Activated CD8-positive, alpha-beta memory T cell treated with anti-CD3 and anti-CD28 coated beads, Interleukin-2, amount 10 ng/mL, durations not matched to agents 7 days and 5 days (primary cell): Measurements from ENCODE around the gene HSD17B14. TPM values are rescaled to one million over a fixed set of nuclear protein-coding genes. Genes with fewer than 3 reads are reported as not detected.

Experiments used
- ATAC-seq: fragments of 150-1000 bp; cut with Tn5 transposase; one replicate; pipeline ENCODE4 v1.10.0; 2021; ENCODE audit warnings: moderate library complexity
- CTCF ChIA-PET: fragments of 350-600 bp; sonication (Branson Sonifier 250); formaldehyde crosslinking; loops from one replicate; lab custom pipeline; 2021; ENCODE audit warnings: antibody characterized with exemption; lab: Charles Lee
- DNase-seq: peaks from one replicate; pipeline ENCODE4 v3.0.0-alpha.2; 2020
- H3K27ac Mint-ChIP-seq: one replicate; pipeline ENCODE4 v1.8.0; 2021; ENCODE audit warnings: mild to moderate bottlenecking, mixed read lengths
- H3K27me3 Mint-ChIP-seq: one replicate; pipeline ENCODE4 v1.8.0; 2021; ENCODE audit warnings: mixed read lengths
- H3K36me3 Mint-ChIP-seq: one replicate; pipeline ENCODE4 v1.8.0; 2021; ENCODE audit warnings: mild to moderate bottlenecking, mixed read lengths
- H3K4me1 Mint-ChIP-seq: one replicate; pipeline ENCODE4 v1.8.0; 2021; ENCODE audit warnings: mixed read lengths
- H3K4me3 Mint-ChIP-seq: one replicate; pipeline ENCODE4 v1.8.0; 2021; ENCODE audit warnings: mild to moderate bottlenecking, moderate library complexity, mixed read lengths
- H3K9me3 Mint-ChIP-seq: one replicate; pipeline ENCODE4 v1.8.0; 2022; ENCODE audit warnings: low read depth, mixed read lengths
- total RNA-seq, 2 experiments: library from RNA; stranded (reverse); gene quantifications; one replicate each; pipeline ENCODE4 v1.2.3, GENCODE V29; 2021

Gene HSD17B14
- total RNA-seq, 2 experiments from 2014 or later, result 0.38 to 0.59 TPM

- CTCF ChIA-PET, result interaction anchor here (1.0 to 2.1 kb wide), 3 partner anchors 13 to 26 kb away, joined by 3 to 8 read pairs (median 7); no protein-coding TSS in a partner anchor
- Mint-ChIP-seq H3K4me3 (no peak overlapping the region), H3K27ac (no peak overlapping the region), H3K4me1 (peaks cover 13% of the 10 kb centered on the region), H3K9me3 (no peaks in the 10 kb centered on the region), H3K36me3 (no peaks in the 10 kb centered on the region), H3K27me3 (no peaks in the 10 kb centered on the region)
- no peak for DNase-seq
- no peak for ATAC-seq
These were observed 21.4 kb downstream of the HSD17B14 start for GRCh38 chr19:48814895-48815294.

GRCh38 chr19:48813123-48813913, 23.0 kb downstream of the HSD17B14 start:
- H3K27ac Mint-ChIP-seq, result no peak overlapping the region
- H3K4me3 Mint-ChIP-seq, result no peak overlapping the region
- CTCF ChIA-PET, result interaction anchor here (1.0 to 9.0 kb wide), 4 partner anchors 19 to 138 kb away, joined by 3 to 92 read pairs (median 14); no protein-coding TSS in a partner anchor
- no peaks in the 10 kb centered on the region for H3K36me3 Mint-ChIP-seq
- no peaks in the 10 kb centered on the region for H3K27me3 Mint-ChIP-seq
- no peaks in the 10 kb centered on the region for H3K9me3 Mint-ChIP-seq
- no peak for DNase-seq
- ATAC-seq, result no peak
- H3K4me1 Mint-ChIP-seq, result peaks cover 24% of the 10 kb centered on the region

- CTCF ChIA-PET, result interaction anchor here (1.0 to 9.0 kb wide), 4 partner anchors 18 to 137 kb away, joined by 3 to 92 read pairs (median 24); partner anchors contain the start of gene HSD17B14
- Mint-ChIP-seq H3K9me3 (no peaks in the 10 kb centered on the region), H3K4me1 (peaks cover 27% of the 10 kb centered on the region), H3K4me3 (peak overlapping the region; percentile 71), H3K27ac (peak overlapping the region; percentile 74), H3K36me3 (no peaks in the 10 kb centered on the region), H3K27me3 (no peaks in the 10 kb centered on the region)
- DNase-seq, result peak; percentile 81
- peak; percentile 67 for ATAC-seq
These were observed 24.0 kb downstream of the HSD17B14 start for GRCh38 chr19:48812094-48812929.

- Mint-ChIP-seq H3K27ac (peak overlapping the region; percentile 35), H3K4me3 (peak overlapping the region; percentile 79), H3K27me3 (no peaks in the 10 kb centered on the region), H3K4me1 (peaks cover 23% of the 10 kb centered on the region), H3K9me3 (no peaks in the 10 kb centered on the region), H3K36me3 (no peaks in the 10 kb centered on the region)
- no peak for DNase-seq
- CTCF ChIA-PET, result interaction anchor here (1.0 to 9.0 kb wide), 7 partner anchors 15 to 184 kb away, joined by 3 to 92 read pairs (median 7); partner anchors contain the start of genes GYS1, HSD17B14 and RUVBL2
- no peak for ATAC-seq
These were observed 26.1 kb downstream of the HSD17B14 start for GRCh38 chr19:48810151-48810550.

- Mint-ChIP-seq H3K27ac (no peak overlapping the region), H3K36me3 (no peaks in the 10 kb centered on the region), H3K9me3 (no peaks in the 10 kb centered on the region)
These were observed 28.5 kb downstream of the HSD17B14 start for GRCh38 chr19:48807590-48808308.

GRCh38 chr19:48806818-48807589, 29.3 kb downstream of the HSD17B14 start:
- Mint-ChIP-seq H3K27me3 (no peaks in the 10 kb centered on the region), H3K4me3 (no peak overlapping the region), H3K4me1 (peaks cover 19% of the 10 kb centered on the region), H3K9me3 (no peaks in the 10 kb centered on the region), H3K27ac (no peak overlapping the region), H3K36me3 (no peaks in the 10 kb centered on the region)
- CTCF ChIA-PET, result interaction anchor here (0.6 to 9.0 kb wide), 7 partner anchors 9 to 162 kb away, joined by 3 to 92 read pairs (median 3); partner anchors contain the start of gene HSD17B14
- no peak for DNase-seq
- peak; percentile 58 for ATAC-seq

More at GRCh38 chr19:48807590-48808308, 28.5 kb downstream of the HSD17B14 start:
- ATAC-seq (no peak), DNase-seq (no peak)
- Mint-ChIP-seq H3K27me3 (no peaks in the 10 kb centered on the region), H3K4me3 (no peak overlapping the region), H3K4me1 (peaks cover 23% of the 10 kb centered on the region)
- CTCF ChIA-PET, result interaction anchor here (0.6 to 9.0 kb wide), 4 partner anchors 9 to 35 kb away, joined by 3 to 92 read pairs (median 8); no protein-coding TSS in a partner anchor

- Mint-ChIP-seq H3K27me3 (no peaks in the 10 kb centered on the region), H3K4me1 (peaks cover 18% of the 10 kb centered on the region), H3K4me3 (no peak overlapping the region), H3K36me3 (no peaks in the 10 kb centered on the region), H3K27ac (no peak overlapping the region), H3K9me3 (no peaks in the 10 kb centered on the region)
- ATAC-seq (no peak), DNase-seq (peak; percentile 68)
- CTCF ChIA-PET, result interaction anchor here (0.8 to 9.0 kb wide), 6 partner anchors 10 to 161 kb away, joined by 3 to 92 read pairs (median 4); partner anchors contain the start of gene HSD17B14
These were observed 29.8 kb downstream of the HSD17B14 start for GRCh38 chr19:48806518-48806817.

- H3K27ac Mint-ChIP-seq, result no peak overlapping the region
- DNase-seq (no peak), ATAC-seq (no peak)
- CTCF ChIA-PET, result interaction anchor here (0.6 to 9.0 kb wide), 4 partner anchors 10 to 18 kb away, joined by 3 to 92 read pairs (median 4); no protein-coding TSS in a partner anchor
- peaks cover 18% of the 10 kb centered on the region for H3K4me1 Mint-ChIP-seq
- no peaks in the 10 kb centered on the region for H3K36me3 Mint-ChIP-seq
- no peak overlapping the region for H3K4me3 Mint-ChIP-seq
- H3K9me3 Mint-ChIP-seq, result no peaks in the 10 kb centered on the region
- H3K27me3 Mint-ChIP-seq, result no peaks in the 10 kb centered on the region
These were observed 30.8 kb downstream of the HSD17B14 start for GRCh38 chr19:48805452-48805851.

- no peaks in the 10 kb centered on the region for H3K36me3 Mint-ChIP-seq
- no peak overlapping the region for H3K27ac Mint-ChIP-seq
- no peak for DNase-seq
- peaks cover 14% of the 10 kb centered on the region for H3K4me1 Mint-ChIP-seq
- CTCF ChIA-PET, result interaction anchor here (0.7 to 1.5 kb wide), 4 partner anchors 9 to 38 kb away, joined by 3 to 5 read pairs (median 4); no protein-coding TSS in a partner anchor
- H3K27me3 Mint-ChIP-seq, result no peaks in the 10 kb centered on the region
- H3K9me3 Mint-ChIP-seq, result no peaks in the 10 kb centered on the region
- no peak overlapping the region for H3K4me3 Mint-ChIP-seq
- no peak for ATAC-seq
These were observed 31.8 kb downstream of the HSD17B14 start for GRCh38 chr19:48804496-48804895.

- H3K27ac Mint-ChIP-seq, result no peak overlapping the region
- peaks cover 9% of the 10 kb centered on the region for H3K4me1 Mint-ChIP-seq
- ATAC-seq, result no peak
- H3K9me3 Mint-ChIP-seq, result no peaks in the 10 kb centered on the region
- no peak overlapping the region for H3K4me3 Mint-ChIP-seq
- no peaks in the 10 kb centered on the region for H3K36me3 Mint-ChIP-seq
- no peak for DNase-seq
- CTCF ChIA-PET, result interaction anchor here (0.9 to 2.0 kb wide), 4 partner anchors 8 to 33 kb away, joined by 3 to 7 read pairs (median 4); partner anchors contain the start of gene HSD17B14
- no peaks in the 10 kb centered on the region for H3K27me3 Mint-ChIP-seq
These were observed 33.7 kb downstream of the HSD17B14 start for GRCh38 chr19:48802623-48803022.

GRCh38 chr19:48799358-48800300, 36.7 kb downstream of the HSD17B14 start:
- ATAC-seq (no peak), DNase-seq (no peak)
- CTCF ChIA-PET, result interaction anchor here (1.0 to 7.4 kb wide), 3 partner anchors 12 to 44 kb away, joined by 4 to 106 read pairs (median 7); no protein-coding TSS in a partner anchor
- H3K4me1 Mint-ChIP-seq, result peaks cover 13% of the 10 kb centered on the region
- no peak overlapping the region for H3K4me3 Mint-ChIP-seq
- H3K27ac Mint-ChIP-seq, result no peak overlapping the region
- H3K36me3 Mint-ChIP-seq, result no peaks in the 10 kb centered on the region
- H3K27me3 Mint-ChIP-seq, result no peaks in the 10 kb centered on the region
- H3K9me3 Mint-ChIP-seq, result no peaks in the 10 kb centered on the region
